ENCODE data around the gene RNF175. TPM values are rescaled to one million over a fixed set of nuclear protein-coding genes. Genes with fewer than 3 reads are reported as not detected.

RNF175 gene
- total RNA-seq, 1 experiment from 2014 or later = not detected

- intact Hi-C loops (cut with micrococcal nuclease; ENCODE audit: unreplicated experiment) = no loop called here
- ChIA-PET POLR2A (ENCODE audit: unreplicated experiment) (no interaction called here), CTCF (no interaction called here)
- TF ChIP-seq EZH2 (IDR thresholded peaks at IDR 0.05; ENCODE audit: low read depth) = no peak
- no peak for TF ChIP-seq CTCF (conservative IDR thresholded peaks at IDR 0.05)
- DNase-seq = no peak
- BruUV-seq (replicated peaks) = no TSS peak
- Histone ChIP-seq H3K4me3 (no peak overlapping the region), H3K4me1 (replicated peaks; ENCODE audit: insufficient read depth) (no peaks in the 10 kb centered on the region), H2AFZ (no peak overlapping the region), H3K27me3 (ENCODE audit: insufficient read depth, low read depth) (no peaks in the 10 kb centered on the region), H3K9me3 (ENCODE audit: insufficient read depth, low read depth) (no peaks in the 10 kb centered on the region), H3K9me2 (ENCODE audit: insufficient read depth) (no peaks in the 10 kb centered on the region), H4K20me1 (ENCODE audit: insufficient read depth) (no peaks in the 10 kb centered on the region), H3K36me3 (ENCODE audit: low read depth) (no peaks in the 10 kb centered on the region), H3K4me2 (no peak overlapping the region), H3K27ac (no peak overlapping the region), H3F3A (ENCODE audit: insufficient read depth, low read depth) (no peaks in the 10 kb centered on the region), H3K79me2 (ENCODE audit: low read depth) (no peaks in the 10 kb centered on the region)
Measured at GRCh38 chr4:153731239-153731638, 28.6 kb downstream of the RNF175 start.

- Histone ChIP-seq H3K9me3 (ENCODE audit: insufficient read depth, low read depth) (no peaks in the 10 kb centered on the region), H3K4me1 (replicated peaks; ENCODE audit: insufficient read depth) (no peaks in the 10 kb centered on the region), H3K4me2 (no peak overlapping the region), H3K27ac (no peak overlapping the region), H3K27me3 (ENCODE audit: insufficient read depth, low read depth) (no peaks in the 10 kb centered on the region), H3K79me2 (ENCODE audit: low read depth) (no peaks in the 10 kb centered on the region), H2AFZ (no peak overlapping the region), H4K20me1 (ENCODE audit: insufficient read depth) (no peaks in the 10 kb centered on the region), H3K4me3 (no peak overlapping the region), H3K9me2 (ENCODE audit: insufficient read depth) (no peaks in the 10 kb centered on the region), H3F3A (ENCODE audit: insufficient read depth, low read depth) (no peaks in the 10 kb centered on the region), H3K36me3 (ENCODE audit: low read depth) (no peaks in the 10 kb centered on the region)
- POLR2A ChIA-PET (ENCODE audit: unreplicated experiment) = no interaction called here
- BruUV-seq (replicated peaks) = no TSS peak
- no peak for DNase-seq
- intact Hi-C loops (cut with micrococcal nuclease; ENCODE audit: unreplicated experiment) = no loop called here
- CTCF ChIA-PET = no interaction called here
- TF ChIP-seq CTCF (conservative IDR thresholded peaks at IDR 0.05) (no peak), EZH2 (IDR thresholded peaks at IDR 0.05; ENCODE audit: low read depth) (no peak)
Measured at GRCh38 chr4:153729895-153730294, 29.9 kb downstream of the RNF175 start.

GRCh38 chr4:153728660-153729059, 31.2 kb downstream of the RNF175 start:
- no peaks in the 10 kb centered on the region for H3F3A ChIP-seq (ENCODE audit: insufficient read depth, low read depth)
- no peaks in the 10 kb centered on the region for H3K9me3 ChIP-seq (ENCODE audit: insufficient read depth, low read depth)
- TF ChIP-seq CTCF (conservative IDR thresholded peaks at IDR 0.05) (no peak), EZH2 (IDR thresholded peaks at IDR 0.05; ENCODE audit: low read depth) (no peak)
- no peak overlapping the region for H2AFZ ChIP-seq
- H3K27ac ChIP-seq = no peak overlapping the region
- H3K36me3 ChIP-seq (ENCODE audit: low read depth) = no peaks in the 10 kb centered on the region
- no peaks in the 10 kb centered on the region for H4K20me1 ChIP-seq (ENCODE audit: insufficient read depth)
- ChIA-PET CTCF (no interaction called here), POLR2A (ENCODE audit: unreplicated experiment) (no interaction called here)
- H3K27me3 ChIP-seq (ENCODE audit: insufficient read depth, low read depth) = no peaks in the 10 kb centered on the region
- intact Hi-C loops (cut with micrococcal nuclease; ENCODE audit: unreplicated experiment) = no loop called here
- no peak overlapping the region for H3K4me2 ChIP-seq
- no peak for DNase-seq
- no peak overlapping the region for H3K4me3 ChIP-seq
- H3K79me2 ChIP-seq (ENCODE audit: low read depth) = no peaks in the 10 kb centered on the region
- H3K4me1 ChIP-seq (replicated peaks; ENCODE audit: insufficient read depth) = no peaks in the 10 kb centered on the region
- BruUV-seq (replicated peaks) = no TSS peak
- no peaks in the 10 kb centered on the region for H3K9me2 ChIP-seq (ENCODE audit: insufficient read depth)
